CD4-positive, alpha-beta memory T cell (primary cell): Measurements from ENCODE around the gene PTCRA. TPM values are rescaled to one million over a fixed set of nuclear protein-coding genes. Genes with fewer than 3 reads are reported as not detected.
"Not testable (repeated sequence)": the region's sequence is repeated elsewhere in the genome, so short reads cannot be mapped to it uniquely, and the experiment has no call there.

Experiments
- CTCF ChIA-PET: fragments of 350-600 bp; sonication (Branson Sonifier 250); formaldehyde crosslinking; loops from one replicate; lab custom pipeline; 2021; ENCODE audit warnings: inconsistent platforms; ENCODE audit not compliant: partially characterized antibody; lab: Charles Lee
- POLR2A ChIA-PET: fragments of 350-600 bp; sonication (Branson Sonifier 250); formaldehyde crosslinking; loops from one replicate; lab custom pipeline; 2021; ENCODE audit not compliant: partially characterized antibody; lab: Charles Lee
- DNase-seq, 5 donors: peaks; one replicate each; pipeline versions ENCODE4 v3.0.0 to v3.0.0-alpha.2; 2020 to 2022; ENCODE audit warnings: mixed read lengths in 1 of 5
- H3K27ac ChIP-seq: one replicate; pipeline ENCODE4 v1.7.0; 2013; ENCODE audit warnings: low read depth, low read length
- H3K27me3 ChIP-seq: 2 replicates; pipeline ENCODE4 v1.7.0; 2013; ENCODE audit warnings: mild to moderate bottlenecking, low read length, moderate library complexity; ENCODE audit not compliant: insufficient read depth
- H3K36me3 ChIP-seq: 2 replicates; pipeline ENCODE4 v1.7.0; 2013; ENCODE audit warnings: mild to moderate bottlenecking, low read length, moderate library complexity; ENCODE audit not compliant: insufficient read depth
- H3K4me1 ChIP-seq: 2 replicates; pipeline ENCODE4 v1.7.0; 2013; ENCODE audit warnings: mild to moderate bottlenecking, low read length, moderate library complexity; ENCODE audit not compliant: insufficient read depth
- H3K4me3 ChIP-seq, 2 donors: one replicate each; pipeline ENCODE4 v1.7.0; 2013; ENCODE audit warnings: low read length in 2 of 2, mild to moderate bottlenecking in 1 of 2
- H3K9me3 ChIP-seq, 2 donors: one replicate each; pipeline ENCODE4 v1.7.0; 2013; ENCODE audit warnings: low read length in 2 of 2, control low read depth in 1 of 2; ENCODE audit not compliant: control insufficient read depth in 1 of 2
- H3K27ac Mint-ChIP-seq, 7 donors: one replicate each; pipeline ENCODE4 v1.8.0; 2020 to 2021; ENCODE audit warnings: mixed read lengths in 7 of 7, mild to moderate bottlenecking in 6 of 7, inconsistent platforms in 3 of 7, moderate library complexity in 3 of 7
- H3K27me3 Mint-ChIP-seq, 2 donors: one replicate each; pipeline ENCODE4 v1.8.0; 2020 to 2021; ENCODE audit warnings: mixed read lengths in 2 of 2
- H3K36me3 Mint-ChIP-seq, 2 donors: one replicate each; pipeline ENCODE4 v1.8.0; 2020 to 2021; ENCODE audit warnings: mixed read lengths in 2 of 2, inconsistent platforms in 1 of 2, mild to moderate bottlenecking in 1 of 2
- H3K4me1 Mint-ChIP-seq, 4 donors: one replicate each; pipeline ENCODE4 v1.8.0; 2020 to 2021; ENCODE audit warnings: mixed read lengths in 4 of 4, mild to moderate bottlenecking in 1 of 4
- H3K4me3 Mint-ChIP-seq, 8 donors: one replicate each; pipeline ENCODE4 v1.8.0; 2020 to 2021; ENCODE audit warnings: mixed read lengths in 8 of 8, mild to moderate bottlenecking in 7 of 8, moderate library complexity in 6 of 8, inconsistent platforms in 3 of 8
- H3K9me3 Mint-ChIP-seq, 8 donors: one replicate each; pipeline ENCODE4 v1.8.0; 2020 to 2021; ENCODE audit warnings: mixed read lengths in 8 of 8, mild to moderate bottlenecking in 5 of 8, inconsistent platforms in 3 of 8, moderate library complexity in 1 of 8
- intact Hi-C: fragments of 100-400 bp; cut with micrococcal nuclease; formaldehyde crosslinking; loops from one replicate; pipeline ENCODE4 v1.15.1; 2023
- polyA plus RNA-seq, 2 donors: library from polyadenylated mRNA; unstranded; fragments of 300-500 nt; fragmentation: Illumina TruSeq; gene quantifications; one replicate each; pipeline ENCODE4 v1.2.3, GENCODE V29; 2021
- total RNA-seq, 2 experiments: library from RNA; stranded (reverse); gene quantifications; one replicate each; pipeline ENCODE4 v1.2.3, GENCODE V29; 2021

Gene PTCRA
- total and polyA plus RNA-seq, 4 experiments from 2014 or later: not detected

- Histone ChIP-seq H3K36me3 (peaks cover 26% of the 10 kb centered on the region), H3K4me1 (peaks cover 23% of the 10 kb centered on the region), H3K4me3 (peak overlapping the region; percentile 77 to 84), H3K27ac (peak overlapping the region; percentile 93)
- H3K27me3 ChIP-seq, H3K27me3 Mint-ChIP-seq, H3K9me3 Mint-ChIP-seq, intact Hi-C loops, H3K9me3 ChIP-seq: not testable (repeated sequence)
- ChIA-PET CTCF (interaction anchor here (0.9 to 5.7 kb wide), 14 partner anchors 10 to 333 kb away, joined by 3 to 111 read pairs (median 4); partner anchors contain the start of gene UBR2), POLR2A (interaction anchor here (0.8 to 6.6 kb wide), 25 partner anchors 10 to 636 kb away, joined by 3 to 101 read pairs (median 6); partner anchors contain the start of genes BICRAL, CNPY3, KLC4 and KLHDC3)
- Mint-ChIP-seq H3K36me3 (peaks cover 21 to 41% of the 10 kb centered on the region in 2 donors), H3K27ac (peak overlapping the region; percentile 97 to 100 (median 99)), H3K4me3 (peak overlapping the region; percentile 94 to 99 (median 96)), H3K4me1 (peaks cover 9 to 39% (median 25%) of the 10 kb centered on the region in 4 donors)
- DNase-seq: peak in 1 of 5 donors; percentile 10
Observed at GRCh38 chr6:42880240-42880817, 35.5 kb upstream of the PTCRA start.

- Histone ChIP-seq H3K4me1 (peaks cover 23% of the 10 kb centered on the region), H3K36me3 (peaks cover 32% of the 10 kb centered on the region), H3K27ac (peak overlapping the region; percentile 93), H3K4me3 (peak overlapping the region; percentile 77 to 84)
- H3K9me3 Mint-ChIP-seq, DNase-seq, H3K27me3 Mint-ChIP-seq, H3K27me3 ChIP-seq, intact Hi-C loops, H3K9me3 ChIP-seq: not testable (repeated sequence)
- peak overlapping the region; percentile 94 to 99 (median 96) for H3K4me3 Mint-ChIP-seq
- peaks cover 24 to 46% of the 10 kb centered on the region in 2 donors for H3K36me3 Mint-ChIP-seq
- H3K4me1 Mint-ChIP-seq: peaks cover 9 to 39% (median 25%) of the 10 kb centered on the region in 4 donors
- POLR2A ChIA-PET: interaction anchor here (1.0 to 6.6 kb wide), 4 partner anchors 10 to 140 kb away, joined by 3 to 101 read pairs (median 84); partner anchors contain the start of genes BICRAL, RRP36 and TBCC
- CTCF ChIA-PET: interaction anchor here (0.9 to 3.9 kb wide), 6 partner anchors 9 to 219 kb away, joined by 3 to 20 read pairs (median 6); no protein-coding TSS in a partner anchor
- H3K27ac Mint-ChIP-seq: peak overlapping the region; percentile 97 to 100 (median 99)
Observed at GRCh38 chr6:42880871-42881270, 35.0 kb upstream of the PTCRA start.

GRCh38 chr6:42885702-42886101 lies 30.2 kb upstream of the PTCRA start:
- Mint-ChIP-seq H3K4me1 (peaks cover 10 to 32% (median 21%) of the 10 kb centered on the region in 4 donors), H3K27me3 (no peaks in the 10 kb centered on the region), H3K9me3 (no peaks in the 10 kb centered on the region), H3K4me3 (no peak overlapping the region), H3K36me3 (peaks cover 29 to 61% of the 10 kb centered on the region in 2 donors), H3K27ac (peak overlapping the region in 1 of 7 donors; percentile 33)
- peaks cover 20% of the 10 kb centered on the region for H3K4me1 ChIP-seq
- H3K27me3 ChIP-seq: no peaks in the 10 kb centered on the region
- H3K4me3 ChIP-seq: no peak overlapping the region
- DNase-seq: no peak
- intact Hi-C loops: no loop called here
- H3K27ac ChIP-seq: no peak overlapping the region
- CTCF ChIA-PET: interaction anchor here (0.8 to 1.2 kb wide), 2 partner anchors 21 to 224 kb away, joined by 3 to 4 read pairs; no protein-coding TSS in a partner anchor
- H3K9me3 ChIP-seq: no peaks in the 10 kb centered on the region
- peaks cover 34% of the 10 kb centered on the region for H3K36me3 ChIP-seq
- POLR2A ChIA-PET: no interaction called here

GRCh38 chr6:42888201-42888600 lies 27.7 kb upstream of the PTCRA start:
- H3K27me3 ChIP-seq, H3K9me3 Mint-ChIP-seq, H3K27me3 Mint-ChIP-seq, H3K27ac ChIP-seq, H3K9me3 ChIP-seq, CTCF ChIA-PET, DNase-seq, intact Hi-C loops, H3K4me3 ChIP-seq, POLR2A ChIA-PET: not testable (repeated sequence)
- peak overlapping the region in 1 of 7 donors; percentile 13 for H3K27ac Mint-ChIP-seq
- H3K4me1 Mint-ChIP-seq: peaks cover 12 to 32% (median 19%) of the 10 kb centered on the region in 4 donors
- H3K4me3 Mint-ChIP-seq: peak overlapping the region in 1 of 8 donors; percentile 26
- H3K36me3 ChIP-seq: peaks cover 30% of the 10 kb centered on the region
- peaks cover 25 to 56% of the 10 kb centered on the region in 2 donors for H3K36me3 Mint-ChIP-seq
- peaks cover 15% of the 10 kb centered on the region for H3K4me1 ChIP-seq

GRCh38 chr6:42889815-42890214 lies 26.0 kb upstream of the PTCRA start:
- Histone ChIP-seq H3K27me3 (no peaks in the 10 kb centered on the region), H3K4me3 (peak overlapping the region; percentile 59 to 97), H3K27ac (peak overlapping the region; percentile 92), H3K36me3 (peaks cover 13% of the 10 kb centered on the region), H3K9me3 (no peaks in the 10 kb centered on the region), H3K4me1 (peaks cover 15% of the 10 kb centered on the region)
- intact Hi-C loops: loop anchor here (1.0 to 5.0 kb wide), 2 partner anchors 11 to 143 kb away; partner anchors contain the start of genes RPL7L1 and TBCC
- H3K36me3 Mint-ChIP-seq: peaks cover 9 to 41% of the 10 kb centered on the region in 2 donors
- H3K4me1 Mint-ChIP-seq: peaks cover 9 to 21% (median 12%) of the 10 kb centered on the region in 4 donors
- POLR2A ChIA-PET: interaction anchor here (1.4 to 4.2 kb wide), 8 partner anchors 9 to 228 kb away, joined by 4 to 91 read pairs (median 16); partner anchors contain the start of genes KLC4, MRPL2, RPL7L1 and TBCC
- peak overlapping the region; percentile 93 to 99 (median 97) for H3K27ac Mint-ChIP-seq
- peak overlapping the region; percentile 94 to 99 (median 98) for H3K4me3 Mint-ChIP-seq
- CTCF ChIA-PET: interaction anchor here (0.8 to 1.8 kb wide), 3 partner anchors 9 to 342 kb away, joined by 4 read pairs; no protein-coding TSS in a partner anchor
- DNase-seq: peak in 1 of 5 donors; percentile 17
- H3K27me3 Mint-ChIP-seq: no peaks in the 10 kb centered on the region
- no peaks in the 10 kb centered on the region for H3K9me3 Mint-ChIP-seq

GRCh38 chr6:42890311-42891198 lies 25.3 kb upstream of the PTCRA start:
- H3K4me1 Mint-ChIP-seq: peaks cover 9 to 21% (median 12%) of the 10 kb centered on the region in 4 donors
- ChIA-PET POLR2A (interaction anchor here (0.6 to 4.2 kb wide), 24 partner anchors 10 to 326 kb away, joined by 3 to 91 read pairs (median 6); partner anchors contain the start of genes CNPY3, KLC4, MRPL2 and PEX6), CTCF (interaction anchor here (0.8 to 2.9 kb wide), 8 partner anchors 10 to 343 kb away, joined by 3 to 19 read pairs (median 4); partner anchors contain the start of gene RPL7L1)
- peaks cover 6% of the 10 kb centered on the region for H3K36me3 ChIP-seq
- peak overlapping the region; percentile 59 to 97 for H3K4me3 ChIP-seq
- H3K36me3 Mint-ChIP-seq: peaks cover 8 to 35% of the 10 kb centered on the region in 2 donors
- H3K27me3 Mint-ChIP-seq: no peaks in the 10 kb centered on the region
- intact Hi-C loops: loop anchor here (1.0 to 5.0 kb wide), 2 partner anchors 11 to 143 kb away; partner anchors contain the start of genes RPL7L1 and TBCC
- DNase-seq: peak; percentile 87 to 91 (median 89)
- peaks cover 15% of the 10 kb centered on the region for H3K4me1 ChIP-seq
- H3K4me3 Mint-ChIP-seq: peak overlapping the region; percentile 94 to 99 (median 98)
- H3K27ac ChIP-seq: peak overlapping the region; percentile 92
- no peaks in the 10 kb centered on the region for H3K9me3 Mint-ChIP-seq
- no peaks in the 10 kb centered on the region for H3K27me3 ChIP-seq
- H3K9me3 ChIP-seq: no peaks in the 10 kb centered on the region
- peak overlapping the region; percentile 93 to 99 (median 97) for H3K27ac Mint-ChIP-seq
